Kidney (tissue), 14 donors: ENCODE data around the gene STAT5B. TPM values are rescaled to one million over a fixed set of nuclear protein-coding genes. Genes with fewer than 3 reads are reported as not detected.
A peak's percentile ranks its signal among the peaks of the same experiment; 100 is the strongest.

Experiments
- DNase-seq, 5 donors: peaks; one replicate each; pipeline ENCODE4 v3.0.0-alpha.2; 2013 to 2020
- FAIRE-seq: peaks from 2 replicates; lab custom pipeline; 2012; peaks lifted over from hg19 to GRCh38; lab: Jason Lieb, UNC
- H3K27ac ChIP-seq, 2 donors: one replicate each; pipeline ENCODE4 v1.7.0; 2013; ENCODE audit warnings: low read depth in 2 of 2, low read length in 2 of 2, inconsistent platforms in 1 of 2
- H3K27me3 ChIP-seq: one replicate; pipeline ENCODE4 v1.7.1; 2013; ENCODE audit warnings: low read length, inconsistent platforms; ENCODE audit not compliant: control insufficient read depth, insufficient read depth
- H3K36me3 ChIP-seq, 3 donors: one replicate each; pipeline versions ENCODE4 v1.7.0 to v1.7.1; 2013; ENCODE audit warnings: low read length in 3 of 3, control low read depth in 1 of 3, inconsistent platforms in 1 of 3; ENCODE audit not compliant: insufficient read depth in 3 of 3, control insufficient read depth in 2 of 3
- H3K4me1 ChIP-seq, 3 donors: one replicate each; pipeline versions ENCODE4 v1.7.0 to v1.7.1; 2013; ENCODE audit warnings: low read length in 3 of 3, inconsistent platforms in 1 of 3, low read depth in 1 of 3; ENCODE audit not compliant: control insufficient read depth in 2 of 3, insufficient read depth in 2 of 3
- H3K4me3 ChIP-seq, 3 donors: one replicate each; pipeline versions ENCODE4 v1.7.0 to v1.8.1; 2013; ENCODE audit warnings: low read length in 3 of 3, control low read depth in 1 of 3, inconsistent platforms in 1 of 3
- H3K9ac ChIP-seq, 3 donors: one replicate each; pipeline versions ENCODE4 v1.7.0 to v1.7.1; 2013; ENCODE audit warnings: low read length in 3 of 3, control low read depth in 1 of 3, inconsistent platforms in 1 of 3
- H3K9me3 ChIP-seq, 3 donors: one replicate each; pipeline versions ENCODE4 v1.7.0 to v1.7.1; 2013; ENCODE audit warnings: low read length in 3 of 3, control low read depth in 1 of 3, inconsistent platforms in 1 of 3; ENCODE audit not compliant: control insufficient read depth in 2 of 3, insufficient read depth in 1 of 3
- intact Hi-C: fragments of 100-400 bp; cut with DNase I; formaldehyde crosslinking; loops from one replicate; pipeline ENCODE4 v1.11.1; 2022
- polyA plus RNA-seq: library from polyadenylated mRNA; stranded (reverse); fragments of 350-450 nt; fragmentation: Illumina TruSeq; extraction: RNeasy Lipid Tissue Mini Kit (QIAGEN cat#74804); gene quantifications from one replicate; pipeline ENCODE4 v1.2.3, GENCODE V29; 2014; ENCODE audit warnings: low read depth, low replicate concordance; ENCODE audit not compliant: insufficient read depth
- total RNA-seq: library from RNA; stranded (reverse); fragmentation: NEBNext Ultra II Directional; extraction: Animal tissue kit (Norgen Biotek cat#: 25700); gene quantifications from one replicate; pipeline ENCODE4 v1.2.1, GENCODE V29; 2021
- TF ChIP-seq, protein P1 (sequence below): IDR thresholded peaks from 3 replicates; pipeline ENCODE4 v1.5.1; 2012; ENCODE audit warnings: mild to moderate bottlenecking, moderate library complexity, borderline replicate concordance; ENCODE audit not compliant: insufficient read depth; ENCODE audit errors: extremely low read depth
- donor health status: control.
- donor health status: control.
- donor health status: control.
- donor health status: control.
- donor health status: control.
- donor health status: DM: yes; HTN: yes; CAD: no.
- donor health status: Normal renal cell carcinoma (clear cell type).

Gene STAT5B
- total and polyA plus RNA-seq, 2 donors from 2014 or later: 20.4 to 68.0 TPM

DNA sequence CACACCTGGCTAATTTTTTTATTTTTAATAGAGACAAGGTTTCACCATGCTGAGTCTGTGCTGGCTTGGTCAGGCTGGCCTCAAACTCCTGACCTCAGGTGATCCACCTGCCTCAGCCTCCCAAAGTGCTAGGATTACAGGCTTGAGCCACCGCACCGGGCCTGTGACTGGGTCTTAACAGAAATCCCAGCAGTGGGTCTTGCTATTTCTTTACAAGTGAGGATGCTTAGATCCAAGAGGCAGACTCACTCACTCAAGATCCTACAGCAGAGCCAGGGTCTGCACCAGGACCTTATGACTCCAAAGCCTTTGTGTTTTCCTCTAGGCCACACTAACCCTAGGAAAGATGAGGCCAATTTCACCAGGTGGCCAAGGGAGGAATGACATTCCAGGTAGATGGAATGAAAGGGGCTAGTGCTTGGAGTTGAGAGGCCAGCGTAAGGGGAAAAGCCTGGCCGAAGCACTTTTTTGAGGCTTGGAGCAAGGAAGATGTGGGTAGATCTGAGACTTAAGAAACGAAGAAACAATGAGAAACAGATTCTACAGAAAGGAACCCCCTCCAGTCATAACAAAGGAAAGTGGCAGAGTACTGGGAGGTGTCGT, 6.4 kb upstream of the STAT5B start:
- Histone ChIP-seq H3K4me3 (no peak overlapping the region), H3K36me3 (no peaks in the 10 kb centered on the region), H3K27ac (no peak overlapping the region), H3K9ac (no peak overlapping the region), H3K9me3 (no peaks in the 10 kb centered on the region), H3K4me1 (peaks cover 0 to 12% (median 2%) of the 10 kb centered on the region in 3 donors), H3K27me3 (no peaks in the 10 kb centered on the region)
- DNase-seq (peak in 1 of 5 donors; percentile 25), FAIRE-seq (no peak)
- intact Hi-C loops: no loop called here
- TF ChIP-seq, protein P1, sequence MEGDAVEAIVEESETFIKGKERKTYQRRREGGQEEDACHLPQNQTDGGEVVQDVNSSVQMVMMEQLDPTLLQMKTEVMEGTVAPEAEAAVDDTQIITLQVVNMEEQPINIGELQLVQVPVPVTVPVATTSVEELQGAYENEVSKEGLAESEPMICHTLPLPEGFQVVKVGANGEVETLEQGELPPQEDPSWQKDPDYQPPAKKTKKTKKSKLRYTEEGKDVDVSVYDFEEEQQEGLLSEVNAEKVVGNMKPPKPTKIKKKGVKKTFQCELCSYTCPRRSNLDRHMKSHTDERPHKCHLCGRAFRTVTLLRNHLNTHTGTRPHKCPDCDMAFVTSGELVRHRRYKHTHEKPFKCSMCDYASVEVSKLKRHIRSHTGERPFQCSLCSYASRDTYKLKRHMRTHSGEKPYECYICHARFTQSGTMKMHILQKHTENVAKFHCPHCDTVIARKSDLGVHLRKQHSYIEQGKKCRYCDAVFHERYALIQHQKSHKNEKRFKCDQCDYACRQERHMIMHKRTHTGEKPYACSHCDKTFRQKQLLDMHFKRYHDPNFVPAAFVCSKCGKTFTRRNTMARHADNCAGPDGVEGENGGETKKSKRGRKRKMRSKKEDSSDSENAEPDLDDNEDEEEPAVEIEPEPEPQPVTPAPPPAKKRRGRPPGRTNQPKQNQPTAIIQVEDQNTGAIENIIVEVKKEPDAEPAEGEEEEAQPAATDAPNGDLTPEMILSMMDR: no peak

DNA sequence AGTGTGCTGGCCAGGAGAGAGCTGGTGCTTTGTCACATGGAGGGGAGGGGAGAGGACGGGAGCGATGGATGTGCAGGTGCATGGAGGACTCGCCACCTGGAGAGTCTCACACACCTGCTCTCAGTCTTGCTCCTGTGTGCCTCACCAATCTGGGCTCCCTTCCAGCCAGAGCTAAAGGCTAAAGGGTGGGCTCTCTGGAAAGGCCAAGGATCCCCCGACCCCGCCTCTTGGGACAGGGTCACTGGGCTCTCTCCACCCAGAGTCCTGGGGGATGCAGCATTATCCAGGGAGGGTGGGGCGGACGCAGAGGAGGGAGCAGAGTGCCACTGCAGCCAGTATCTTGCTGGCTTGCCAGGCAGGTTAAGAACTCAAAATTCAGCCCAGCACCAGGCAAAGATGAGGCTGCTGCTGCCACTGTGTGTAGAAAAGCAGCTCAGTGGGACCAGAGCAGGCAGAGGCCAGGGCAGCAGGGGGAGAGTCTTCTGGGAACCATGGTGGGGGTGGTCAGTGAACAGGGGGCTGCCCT, 5.4 kb upstream of the STAT5B start:
- H3K27me3 ChIP-seq: no peaks in the 10 kb centered on the region
- FAIRE-seq: no peak
- no peaks in the 10 kb centered on the region for H3K36me3 ChIP-seq
- no peaks in the 10 kb centered on the region for H3K9me3 ChIP-seq
- no peak overlapping the region for H3K4me3 ChIP-seq
- DNase-seq: no peak
- H3K4me1 ChIP-seq: peaks cover 0 to 3% (median 0%) of the 10 kb centered on the region in 3 donors
- intact Hi-C loops: no loop called here
- TF ChIP-seq, protein P1: no peak
- no peak overlapping the region for H3K27ac ChIP-seq
- no peak overlapping the region for H3K9ac ChIP-seq

DNA sequence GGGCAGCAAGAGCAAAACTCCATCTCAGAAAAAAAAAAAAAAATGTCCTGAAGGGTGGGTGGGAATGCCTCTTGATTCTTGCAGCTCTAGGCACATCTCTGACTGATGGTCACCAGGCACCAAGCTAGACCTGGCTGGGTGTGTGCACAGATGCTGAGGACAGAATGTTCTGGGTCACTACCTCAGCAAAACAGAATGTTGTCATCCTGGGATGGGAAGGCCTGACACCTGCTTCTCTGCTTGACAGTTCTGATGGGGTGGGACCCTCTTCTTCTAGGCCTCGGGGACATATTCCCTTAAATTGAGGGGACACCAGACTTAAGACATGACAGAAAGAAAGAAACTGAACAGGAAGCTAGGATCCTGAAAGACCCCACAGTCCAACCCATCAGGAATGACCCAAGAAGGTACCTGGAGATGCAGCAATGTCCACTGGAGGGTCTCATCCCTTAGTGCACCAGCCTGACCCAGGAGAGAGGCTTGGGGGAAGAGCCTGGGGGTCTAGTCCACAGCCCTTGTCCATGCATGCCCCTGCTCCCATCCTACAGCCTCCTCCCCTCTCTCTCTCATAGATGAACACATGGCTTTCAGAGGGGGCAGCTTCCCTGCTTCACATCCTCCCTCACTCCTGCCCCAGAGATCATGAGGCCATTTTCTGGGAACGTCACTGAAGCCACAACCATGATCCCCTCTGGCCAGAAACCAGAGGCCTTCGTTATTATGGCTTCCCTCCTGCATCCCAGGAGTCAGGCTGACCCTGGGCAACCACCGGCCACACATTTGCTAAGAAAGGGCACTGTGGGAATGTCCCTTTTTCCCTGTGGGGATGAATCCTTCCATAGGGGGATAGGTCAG, 3.8 kb upstream of the STAT5B start:
- intact Hi-C loops: no loop called here
- Histone ChIP-seq H3K9me3 (no peaks in the 10 kb centered on the region), H3K4me3 (no peak overlapping the region), H3K27me3 (no peaks in the 10 kb centered on the region), H3K36me3 (no peaks in the 10 kb centered on the region), H3K27ac (no peak overlapping the region), H3K9ac (no peak overlapping the region), H3K4me1 (peaks cover 0 to 2% (median under 1%) of the 10 kb centered on the region in 3 donors)
- TF ChIP-seq, protein P1: no peak
- FAIRE-seq: no peak
- DNase-seq: no peak
